Body of pancreas (tissue), 4 donors: ENCODE measurements around the gene PRKAG2. TPM values are rescaled to one million over a fixed set of nuclear protein-coding genes. Genes with fewer than 3 reads are reported as not detected.

Experiments
- ATAC-seq: fragments of 150-250 bp; one replicate; pipeline ENCODE4 v1.9.1; 2016
- DNase-seq, 4 donors: peaks; one replicate each; pipeline ENCODE4 v3.0.0-alpha.2; 2019
- H3K27ac ChIP-seq, 4 donors: fragments of 200-600 bp; sonication (generic); 1 replicate in 3 of 4; 2 replicates in 1 of 4; pipeline versions ENCODE4 v1.5.1 to v1.6.1; 2016 to 2019; ENCODE audit warnings: mild to moderate bottlenecking in 1 of 4, mixed read lengths in 1 of 4, moderate library complexity in 1 of 4
- H3K27me3 ChIP-seq, 2 donors: fragments of 200-600 bp; sonication (generic); one replicate each; pipeline ENCODE4 v1.6.0; 2016; ENCODE audit warnings: mild to moderate bottlenecking in 1 of 2
- H3K36me3 ChIP-seq, 2 donors: fragments of 200-600 bp; sonication (generic); replicated peaks in 1 of 2; 2 replicates each; pipeline ENCODE4 v1.5.1; 2016; ENCODE audit warnings: low read depth in 2 of 2; ENCODE audit not compliant: insufficient read depth in 1 of 2
- H3K4me1 ChIP-seq: fragments of 200-600 bp; sonication (generic); one replicate; pipeline ENCODE4 v1.6.0; 2016
- H3K4me3 ChIP-seq, 2 donors: fragments of 200-600 bp; sonication (generic); 1 replicate in 1 of 2; 2 replicates in 1 of 2; pipeline ENCODE4 v1.5.1; 2016 to 2019
- H3K9me3 ChIP-seq, 3 donors: fragments of 200-600 bp; sonication (generic); 1 replicate in 2 of 3; 2 replicates in 1 of 3; pipeline ENCODE4 v1.5.1; 2016
- CTCF ChIP-seq, 7 experiments: fragments of 450-650 bp in 4 of 7; fragments of 200-600 bp in 3 of 7; sonication (generic) in 3 of 7; IDR thresholded peaks; one replicate each; pipeline ENCODE4 v1.5.1; 2016 to 2019; ENCODE audit warnings: antibody characterized with exemption in 7 of 7
- POLR2A ChIP-seq, 3 donors: fragments of 450-650 bp; IDR thresholded peaks; one replicate each; pipeline ENCODE4 v1.6.1; 2016; ENCODE audit warnings: antibody characterized with exemption in 3 of 3, mild to moderate bottlenecking in 2 of 3
- WGBS, 2 donors: methylation state at CpG; one replicate each; pipeline ENCODE4 v1.1.5; 2017; 5-methylcytosine and 5-hydroxymethylcytosine counted together
- intact Hi-C: fragments of 100-400 bp; cut with DNase I; formaldehyde crosslinking; loops from one replicate; pipeline ENCODE4 v1.15.1; 2023
- total RNA-seq, 2 donors: library from RNA; depleted of rRNA; stranded (reverse); fragments of >200 nt; gene quantifications; one replicate each; pipeline ENCODE4 v1.1.0, GENCODE V29; 2016

Gene PRKAG2
- total RNA-seq, 2 donors from 2014 or later = 9.9 to 24.4 TPM

GRCh38 chr7:151779678-151780077, 97.2 kb downstream of the PRKAG2 start:
- Histone ChIP-seq H3K9me3 (no peaks in the 10 kb centered on the region), H3K4me3 (no peak overlapping the region), H3K27me3 (no peaks in the 10 kb centered on the region), H3K4me1 (peaks cover 11% of the 10 kb centered on the region), H3K27ac (no peak overlapping the region), H3K36me3 (no peaks in the 10 kb centered on the region)
- TF ChIP-seq CTCF (IDR thresholded peaks at IDR 0.05) (no peak), POLR2A (IDR thresholded peaks at IDR 0.05) (no peak)
- no peak for DNase-seq
- no peak for ATAC-seq
- WGBS, 2 donors = 86 to 95% methylated on average over 7 of the region's 7 CpGs
- intact Hi-C loops = loop anchor here (10.0 kb wide), 2 partner anchors 85 to 155 kb away; no protein-coding TSS in a partner anchor

GRCh38 chr7:151779255-151779654, 97.7 kb downstream of the PRKAG2 start:
- intact Hi-C loops = no loop called here
- TF ChIP-seq POLR2A (IDR thresholded peaks at IDR 0.05) (no peak), CTCF (IDR thresholded peaks at IDR 0.05) (no peak)
- Histone ChIP-seq H3K36me3 (no peaks in the 10 kb centered on the region), H3K27ac (no peak overlapping the region), H3K9me3 (no peaks in the 10 kb centered on the region), H3K4me3 (no peak overlapping the region), H3K4me1 (peaks cover 11% of the 10 kb centered on the region), H3K27me3 (no peaks in the 10 kb centered on the region)
- DNase-seq (no peak), ATAC-seq (no peak)
- WGBS, 2 donors = 98% methylated on average over 4 to 6 of the region's 6 CpGs

GRCh38 chr7:151777908-151778670, 98.8 kb downstream of the PRKAG2 start:
- 93 to 95% methylated on average over 7 of the region's 7 CpGs for WGBS, 2 donors

GRCh38 chr7:151777495-151777880, 99.4 kb downstream of the PRKAG2 start:
- intact Hi-C loops = no loop called here
- Histone ChIP-seq H3K27me3 (no peaks in the 10 kb centered on the region), H3K9me3 (no peaks in the 10 kb centered on the region), H3K4me3 (no peak overlapping the region), H3K4me1 (peaks cover 2% of the 10 kb centered on the region), H3K36me3 (no peaks in the 10 kb centered on the region), H3K27ac (no peak overlapping the region)
- TF ChIP-seq POLR2A (IDR thresholded peaks at IDR 0.05) (no peak), CTCF (IDR thresholded peaks at IDR 0.05) (no peak)
- WGBS, 2 donors = 98 to 99% methylated on average over 5 of the region's 5 CpGs
- DNase-seq (no peak), ATAC-seq (no peak)

More at GRCh38 chr7:151777908-151778670, 98.8 kb downstream of the PRKAG2 start:
- intact Hi-C loops = no loop called here
- H3K4me1 ChIP-seq = peaks cover 8% of the 10 kb centered on the region
- DNase-seq (no peak), ATAC-seq (no peak)
- H3K9me3 ChIP-seq = no peaks in the 10 kb centered on the region
- TF ChIP-seq CTCF (IDR thresholded peaks at IDR 0.05) (no peak), POLR2A (IDR thresholded peaks at IDR 0.05) (no peak)
- H3K4me3 ChIP-seq = no peak overlapping the region
- no peaks in the 10 kb centered on the region for H3K27me3 ChIP-seq
- H3K36me3 ChIP-seq = no peaks in the 10 kb centered on the region
- H3K27ac ChIP-seq = no peak overlapping the region
